Measurements from ENCODE around the gene APBA3. TPM values are rescaled to one million over a fixed set of nuclear protein-coding genes. Genes with fewer than 3 reads are reported as not detected.

Gene APBA3
- polyA plus RNA-seq, 1 donor (not counting 4 experiments of a cell fraction or from before 2014, with no cell fraction given), result 6.7 TPM

DNA sequence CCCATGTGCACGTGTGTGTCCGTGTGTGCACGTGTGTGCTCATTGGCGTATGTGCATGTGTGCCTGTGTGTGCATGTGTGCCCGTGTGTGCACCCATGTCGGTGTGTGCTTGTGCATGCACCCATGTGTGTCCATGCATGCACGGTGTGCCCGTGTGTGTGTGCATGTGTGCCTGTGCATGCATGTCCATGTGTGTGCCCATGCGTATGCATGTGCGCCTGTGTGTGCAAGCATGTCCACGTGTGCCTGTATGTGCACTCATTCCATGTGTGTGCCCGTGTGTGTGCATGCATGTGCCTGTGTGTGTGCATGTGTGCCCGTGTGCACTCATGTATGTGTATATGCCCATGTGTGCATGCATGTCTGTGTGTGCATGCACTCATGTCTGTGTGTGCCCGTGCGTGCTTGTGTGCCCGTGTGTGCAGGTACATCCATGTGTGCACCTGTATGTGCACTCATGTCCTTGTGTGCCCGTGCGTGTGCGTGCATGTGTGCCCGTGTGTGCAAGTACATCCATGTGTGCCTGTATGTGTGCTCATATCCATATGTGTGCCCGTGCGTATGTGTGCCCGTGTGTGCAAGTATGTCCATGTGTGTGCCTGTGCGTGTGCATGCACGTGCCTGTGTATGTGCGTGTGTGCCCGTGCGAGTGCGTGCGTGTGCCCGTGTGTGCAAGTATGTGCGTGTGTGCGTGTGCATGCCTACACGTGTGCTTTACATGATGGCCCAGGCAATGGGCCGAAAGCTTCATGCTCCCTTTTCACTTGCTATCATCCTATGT is 46.3 kb upstream of the APBA3 start:
- Histone ChIP-seq H3K36me3 (ENCODE audit: control insufficient read depth in 2 of 2, extremely low read depth in 1 of 2, insufficient read depth in 2 of 2, low read length in 2 of 2) (no peaks in the 10 kb centered on the region), H3K27me3 (ENCODE audit: control insufficient read depth, extremely low read depth, insufficient read depth, low read length) (peaks cover 6% of the 10 kb centered on the region), H2AFZ (ENCODE audit: control insufficient read depth, low read length) (no peak overlapping the region), H4K20me1 (ENCODE audit: control insufficient read depth, extremely low read depth, insufficient read depth, low read length) (no peaks in the 10 kb centered on the region), H3K4me2 (ENCODE audit: control insufficient read depth, extremely low read depth, insufficient read depth, low read depth, low read length) (no peak overlapping the region), H3K4me1 (ENCODE audit: control insufficient read depth, extremely low read depth, insufficient read depth, low read length) (no peaks in the 10 kb centered on the region), H3K79me2 (ENCODE audit: control insufficient read depth, insufficient read depth, low read length) (no peaks in the 10 kb centered on the region), H3K27ac (ENCODE audit: control insufficient read depth, insufficient read depth, low read length) (no peak overlapping the region), H3K9me3 (ENCODE audit: control insufficient read depth, low read depth, low read length) (peaks cover 4% of the 10 kb centered on the region), H3K4me3 (ENCODE audit: control insufficient read depth in 2 of 3, extremely low read depth in 1 of 3, insufficient read depth in 2 of 3, low read depth in 1 of 3, low read length in 3 of 3) (no peak overlapping the region), H3K9ac (ENCODE audit: control insufficient read depth, extremely low read depth, insufficient read depth, low read length) (no peak overlapping the region), H3K9me1 (ENCODE audit: control insufficient read depth, extremely low read depth, insufficient read depth, low read length) (no peaks in the 10 kb centered on the region)
- dilution Hi-C loops (cut with MboI; ENCODE audit: extremely low pct_ligation_motif_present, low sequenced_read_pairs), result no loop called here
- TF ChIP-seq, protein P1, sequence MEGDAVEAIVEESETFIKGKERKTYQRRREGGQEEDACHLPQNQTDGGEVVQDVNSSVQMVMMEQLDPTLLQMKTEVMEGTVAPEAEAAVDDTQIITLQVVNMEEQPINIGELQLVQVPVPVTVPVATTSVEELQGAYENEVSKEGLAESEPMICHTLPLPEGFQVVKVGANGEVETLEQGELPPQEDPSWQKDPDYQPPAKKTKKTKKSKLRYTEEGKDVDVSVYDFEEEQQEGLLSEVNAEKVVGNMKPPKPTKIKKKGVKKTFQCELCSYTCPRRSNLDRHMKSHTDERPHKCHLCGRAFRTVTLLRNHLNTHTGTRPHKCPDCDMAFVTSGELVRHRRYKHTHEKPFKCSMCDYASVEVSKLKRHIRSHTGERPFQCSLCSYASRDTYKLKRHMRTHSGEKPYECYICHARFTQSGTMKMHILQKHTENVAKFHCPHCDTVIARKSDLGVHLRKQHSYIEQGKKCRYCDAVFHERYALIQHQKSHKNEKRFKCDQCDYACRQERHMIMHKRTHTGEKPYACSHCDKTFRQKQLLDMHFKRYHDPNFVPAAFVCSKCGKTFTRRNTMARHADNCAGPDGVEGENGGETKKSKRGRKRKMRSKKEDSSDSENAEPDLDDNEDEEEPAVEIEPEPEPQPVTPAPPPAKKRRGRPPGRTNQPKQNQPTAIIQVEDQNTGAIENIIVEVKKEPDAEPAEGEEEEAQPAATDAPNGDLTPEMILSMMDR (optimal IDR thresholded peaks at IDR 0.05 in 1 of 3, IDR thresholded peaks at IDR 0.05 in 1 of 3, conservative IDR thresholded peaks at IDR 0.05 in 1 of 3; ENCODE audit: extremely low read depth in 1 of 3, insufficient read depth in 2 of 3, low read length in 3 of 3), result no peak
- TF ChIP-seq EZH2 (IDR thresholded peaks at IDR 0.05; ENCODE audit: low read length), result no peak
- DNase-seq (ENCODE audit: low read depth, low spot score) (no peak), FAIRE-seq (no peak)

DNA sequence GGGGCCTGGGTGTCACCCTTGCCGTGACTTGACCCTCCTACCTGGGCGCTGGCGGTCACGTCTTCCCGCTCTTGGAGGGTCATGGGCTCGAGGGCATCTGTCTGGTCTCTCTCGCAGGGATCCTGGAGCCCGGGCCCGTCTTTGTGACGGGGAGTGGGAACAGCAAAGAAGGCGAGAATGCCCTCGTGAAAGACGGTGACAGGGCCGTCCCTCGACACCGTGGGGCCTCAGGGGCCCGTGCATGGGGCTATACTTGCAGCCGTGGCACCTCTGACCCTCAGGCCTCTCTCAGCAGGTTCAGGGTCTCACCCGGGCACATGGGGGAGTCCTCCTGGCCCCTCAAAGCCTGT is 45.6 kb upstream of the APBA3 start:
- no peak for FAIRE-seq
- Histone ChIP-seq H3K27me3 (ENCODE audit: control insufficient read depth, extremely low read depth, insufficient read depth, low read length) (peaks cover 11% of the 10 kb centered on the region), H3K27ac (ENCODE audit: control insufficient read depth, insufficient read depth, low read length) (no peak overlapping the region), H3K79me2 (ENCODE audit: control insufficient read depth, insufficient read depth, low read length) (no peaks in the 10 kb centered on the region), H3K9me3 (ENCODE audit: control insufficient read depth, low read depth, low read length) (peaks cover 4% of the 10 kb centered on the region), H3K36me3 (ENCODE audit: control insufficient read depth in 2 of 2, extremely low read depth in 1 of 2, insufficient read depth in 2 of 2, low read length in 2 of 2) (no peaks in the 10 kb centered on the region), H3K4me1 (ENCODE audit: control insufficient read depth, extremely low read depth, insufficient read depth, low read length) (no peaks in the 10 kb centered on the region), H3K9me1 (ENCODE audit: control insufficient read depth, extremely low read depth, insufficient read depth, low read length) (no peaks in the 10 kb centered on the region), H3K4me3 (ENCODE audit: control insufficient read depth in 2 of 3, extremely low read depth in 1 of 3, insufficient read depth in 2 of 3, low read depth in 1 of 3, low read length in 3 of 3) (no peak overlapping the region), H3K9ac (ENCODE audit: control insufficient read depth, extremely low read depth, insufficient read depth, low read length) (no peak overlapping the region), H2AFZ (ENCODE audit: control insufficient read depth, low read length) (no peak overlapping the region), H4K20me1 (ENCODE audit: control insufficient read depth, extremely low read depth, insufficient read depth, low read length) (no peaks in the 10 kb centered on the region), H3K4me2 (ENCODE audit: control insufficient read depth, extremely low read depth, insufficient read depth, low read depth, low read length) (no peak overlapping the region)
- no peak for DNase-seq (ENCODE audit: low read depth, low spot score)
- TF ChIP-seq, protein P1 (optimal IDR thresholded peaks at IDR 0.05 in 1 of 3, IDR thresholded peaks at IDR 0.05 in 1 of 3, conservative IDR thresholded peaks at IDR 0.05 in 1 of 3; ENCODE audit: extremely low read depth in 1 of 3, insufficient read depth in 2 of 3, low read length in 3 of 3), result no peak
- TF ChIP-seq EZH2 (IDR thresholded peaks at IDR 0.05; ENCODE audit: low read length), result no peak
- dilution Hi-C loops (cut with MboI; ENCODE audit: extremely low pct_ligation_motif_present, low sequenced_read_pairs), result no loop called here
